Measurements from ENCODE around the gene AIG1. TPM values are rescaled to one million over a fixed set of nuclear protein-coding genes. Genes with fewer than 3 reads are reported as not detected.
"Not testable (repeated sequence)": the region's sequence is repeated elsewhere in the genome, so short reads cannot be mapped to it uniquely, and the experiment has no call there.

AIG1 gene
- total and polyA plus RNA-seq, 4 donors: 32.4 to 72.3 (median 49.3) TPM

DNA sequence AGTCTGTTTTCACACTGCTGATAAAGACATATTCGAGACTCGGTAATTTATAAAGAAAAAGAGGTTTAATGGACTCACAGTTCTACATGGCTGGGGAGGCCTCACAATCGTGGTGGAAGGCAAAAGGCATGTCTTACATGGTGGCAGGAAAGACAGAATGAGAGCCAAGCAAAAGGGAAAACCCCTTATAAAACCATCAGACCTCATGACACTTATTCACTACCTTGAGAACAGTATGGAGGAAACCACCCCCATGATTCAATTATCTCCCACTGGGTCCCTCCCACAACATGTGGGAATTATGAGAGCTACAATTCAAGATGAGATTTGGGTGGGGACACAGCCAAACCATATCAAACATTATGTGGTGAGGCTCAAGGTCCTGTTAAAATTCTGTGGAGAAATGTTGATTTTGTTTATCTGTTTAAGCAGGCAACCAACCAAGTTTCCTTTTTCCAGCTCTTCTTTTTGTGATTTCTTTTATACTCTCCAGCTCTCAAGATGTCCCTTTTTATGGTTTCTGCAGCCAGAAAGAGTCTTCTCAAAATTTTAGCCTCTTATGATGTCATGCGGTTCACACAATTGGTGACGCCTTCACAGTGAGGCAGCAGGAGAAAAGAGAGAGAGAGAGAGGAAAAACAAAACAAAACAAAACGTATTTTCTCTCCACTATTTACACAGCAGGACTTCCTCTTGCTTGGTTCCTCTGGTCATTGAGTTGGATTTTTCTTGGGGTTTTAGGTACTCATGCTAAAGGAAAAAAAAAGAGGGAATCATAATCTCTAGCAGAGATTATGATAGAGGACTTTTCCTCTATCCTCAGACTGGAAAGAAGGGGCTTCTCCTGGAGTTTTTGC lies 18.0 kb downstream of the AIG1 start:
- WGBS, 2 donors: 84 to 86% methylated on average over 6 of the region's 6 CpGs
- Histone ChIP-seq H3K4me1 (ENCODE audit: control insufficient read depth in 1 of 2, insufficient read depth in 2 of 2, low read length in 2 of 2) (no peaks in the 10 kb centered on the region), H3K27me3 (ENCODE audit: control insufficient read depth in 1 of 2, insufficient read depth in 2 of 2, low read length in 1 of 2) (no peaks in the 10 kb centered on the region), H3K27ac (ENCODE audit: low read depth in 1 of 2, low read length in 2 of 2) (no peak overlapping the region), H3K36me3 (ENCODE audit: control insufficient read depth in 1 of 2, insufficient read depth in 2 of 2, low read length in 1 of 2) (no peaks in the 10 kb centered on the region), H3K4me3 (ENCODE audit: low read length in 2 of 2) (no peak overlapping the region), H3K9me3 (ENCODE audit: control insufficient read depth, low read length) (no peaks in the 10 kb centered on the region)
- intact Hi-C loops (cut with DNase I): loop anchor here in 1 of 2 donors (10.0 kb wide), 1 partner anchor 336 kb away; no protein-coding TSS in a partner anchor
- DNase-seq (no peak), ATAC-seq (ENCODE audit: low FRiP score) (no peak)

DNA sequence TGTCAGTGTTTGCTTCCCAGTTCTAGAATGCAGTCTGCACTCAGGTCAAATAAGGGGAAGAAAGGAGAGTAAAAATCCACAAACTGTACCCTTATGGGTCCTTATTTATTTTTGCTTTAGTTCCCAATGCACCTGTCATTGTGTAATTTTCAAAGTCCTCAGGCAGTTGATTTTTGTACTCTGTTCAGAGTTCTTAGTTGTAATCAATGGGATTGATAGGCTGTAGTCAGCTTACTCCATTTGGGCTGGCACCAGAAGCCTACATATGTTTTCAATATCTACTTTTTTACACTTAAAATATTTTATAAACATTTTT lies 18.6 kb downstream of the AIG1 start:
- no peaks in the 10 kb centered on the region for H3K36me3 ChIP-seq (ENCODE audit: control insufficient read depth in 1 of 2, insufficient read depth in 2 of 2, low read length in 1 of 2)
- H3K9me3 ChIP-seq (ENCODE audit: control insufficient read depth, low read length): no peaks in the 10 kb centered on the region
- DNase-seq (no peak), ATAC-seq (ENCODE audit: low FRiP score) (no peak)
- H3K27me3 ChIP-seq (ENCODE audit: control insufficient read depth in 1 of 2, insufficient read depth in 2 of 2, low read length in 1 of 2): no peaks in the 10 kb centered on the region
- no peak overlapping the region for H3K4me3 ChIP-seq (ENCODE audit: low read length in 2 of 2)
- H3K27ac ChIP-seq (ENCODE audit: low read depth in 1 of 2, low read length in 2 of 2): no peak overlapping the region
- intact Hi-C loops (cut with DNase I): loop anchor here in 1 of 2 donors (10.0 kb wide), 1 partner anchor 336 kb away; no protein-coding TSS in a partner anchor
- no peaks in the 10 kb centered on the region for H3K4me1 ChIP-seq (ENCODE audit: control insufficient read depth in 1 of 2, insufficient read depth in 2 of 2, low read length in 2 of 2)

DNA sequence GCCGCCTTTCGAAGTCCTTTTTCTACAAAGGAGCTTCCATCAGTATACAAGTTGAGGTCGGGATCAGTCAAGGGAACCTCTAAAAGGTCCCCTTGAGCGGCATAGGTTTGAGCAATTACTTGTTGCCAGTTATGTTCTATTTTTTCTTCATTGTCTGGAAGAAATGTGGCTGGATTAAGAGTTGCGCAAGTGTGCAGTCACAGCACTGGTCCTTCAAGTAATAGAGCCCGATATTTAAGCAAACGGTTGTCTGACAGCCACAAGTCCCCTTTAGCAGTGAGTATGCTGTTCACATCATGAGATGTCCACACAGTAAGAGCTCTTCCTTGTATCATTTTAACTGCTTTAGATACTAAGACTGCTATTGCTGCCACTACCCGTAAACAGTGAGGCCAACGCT lies 21.6 kb downstream of the AIG1 start:
- 97 to 98% methylated on average over 9 of the region's 9 CpGs for WGBS, 2 donors

DNA sequence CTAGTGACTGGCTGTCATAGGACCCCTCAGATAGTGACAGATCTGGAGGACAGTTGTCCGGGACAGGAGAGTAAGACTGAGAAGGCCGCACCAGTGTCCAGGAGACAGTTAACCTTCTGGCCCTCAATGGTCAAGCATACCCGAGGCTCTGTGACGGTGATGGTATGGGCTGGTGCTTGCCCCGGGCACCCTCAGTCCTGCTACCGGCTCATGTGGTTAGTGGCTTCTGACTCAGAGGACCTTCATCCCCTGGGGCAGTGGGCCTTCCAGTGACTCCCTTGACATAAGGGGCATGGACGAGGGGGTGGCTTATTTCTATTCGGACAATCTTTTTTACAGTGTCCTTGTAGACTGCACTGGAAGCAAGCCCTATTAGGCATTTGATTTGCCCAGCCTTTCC lies 23.3 kb downstream of the AIG1 start:
- DNase-seq; intact Hi-C loops (cut with DNase I); H3K9me3 ChIP-seq (ENCODE audit: control insufficient read depth, low read length); H3K36me3 ChIP-seq (ENCODE audit: control insufficient read depth in 1 of 2, insufficient read depth in 2 of 2, low read length in 1 of 2); H3K4me3 ChIP-seq (ENCODE audit: low read length in 2 of 2); H3K27ac ChIP-seq (ENCODE audit: low read depth in 1 of 2, low read length in 2 of 2); H3K27me3 ChIP-seq (ENCODE audit: control insufficient read depth in 1 of 2, insufficient read depth in 2 of 2, low read length in 1 of 2); H3K4me1 ChIP-seq (ENCODE audit: control insufficient read depth in 1 of 2, insufficient read depth in 2 of 2, low read length in 2 of 2); ATAC-seq (ENCODE audit: low FRiP score): not testable (repeated sequence)
- 97 to 98% methylated on average over 8 of the region's 8 CpGs for WGBS, 2 donors

More for the DNA sequence above, 21.6 kb downstream of the AIG1 start:
- H3K36me3 ChIP-seq (ENCODE audit: control insufficient read depth in 1 of 2, insufficient read depth in 2 of 2, low read length in 1 of 2); H3K4me1 ChIP-seq (ENCODE audit: control insufficient read depth in 1 of 2, insufficient read depth in 2 of 2, low read length in 2 of 2); intact Hi-C loops (cut with DNase I); DNase-seq; H3K4me3 ChIP-seq (ENCODE audit: low read length in 2 of 2); H3K9me3 ChIP-seq (ENCODE audit: control insufficient read depth, low read length); H3K27ac ChIP-seq (ENCODE audit: low read depth in 1 of 2, low read length in 2 of 2); H3K27me3 ChIP-seq (ENCODE audit: control insufficient read depth in 1 of 2, insufficient read depth in 2 of 2, low read length in 1 of 2); ATAC-seq (ENCODE audit: low FRiP score): not testable (repeated sequence)

DNA sequence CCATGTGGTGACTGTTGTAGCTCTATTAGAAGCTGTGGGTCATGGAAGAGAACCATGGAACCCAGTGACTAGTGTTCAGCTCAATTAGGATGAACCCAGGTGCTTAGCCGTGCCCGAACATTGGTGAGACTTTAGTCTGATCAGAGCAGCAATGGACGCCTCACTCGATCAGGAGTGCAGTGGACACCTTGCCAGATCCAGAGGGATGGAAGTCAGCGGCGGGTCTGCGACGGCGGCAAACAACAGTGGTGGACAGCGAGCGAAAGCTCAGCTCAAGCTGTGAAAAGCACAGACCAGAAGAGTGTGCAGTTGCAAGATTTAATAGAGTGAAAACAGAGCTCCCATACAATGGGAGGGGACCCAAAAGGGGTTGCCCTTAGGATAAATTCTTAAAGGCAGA lies 26.6 kb downstream of the AIG1 start:
- ATAC-seq (ENCODE audit: low FRiP score); H3K9me3 ChIP-seq (ENCODE audit: control insufficient read depth, low read length); DNase-seq; H3K4me1 ChIP-seq (ENCODE audit: control insufficient read depth in 1 of 2, insufficient read depth in 2 of 2, low read length in 2 of 2); H3K27me3 ChIP-seq (ENCODE audit: control insufficient read depth in 1 of 2, insufficient read depth in 2 of 2, low read length in 1 of 2); H3K36me3 ChIP-seq (ENCODE audit: control insufficient read depth in 1 of 2, insufficient read depth in 2 of 2, low read length in 1 of 2); H3K27ac ChIP-seq (ENCODE audit: low read depth in 1 of 2, low read length in 2 of 2); H3K4me3 ChIP-seq (ENCODE audit: low read length in 2 of 2); intact Hi-C loops (cut with DNase I): not testable (repeated sequence)
- 97% methylated on average over 11 of the region's 11 CpGs for WGBS, 2 donors

DNA sequence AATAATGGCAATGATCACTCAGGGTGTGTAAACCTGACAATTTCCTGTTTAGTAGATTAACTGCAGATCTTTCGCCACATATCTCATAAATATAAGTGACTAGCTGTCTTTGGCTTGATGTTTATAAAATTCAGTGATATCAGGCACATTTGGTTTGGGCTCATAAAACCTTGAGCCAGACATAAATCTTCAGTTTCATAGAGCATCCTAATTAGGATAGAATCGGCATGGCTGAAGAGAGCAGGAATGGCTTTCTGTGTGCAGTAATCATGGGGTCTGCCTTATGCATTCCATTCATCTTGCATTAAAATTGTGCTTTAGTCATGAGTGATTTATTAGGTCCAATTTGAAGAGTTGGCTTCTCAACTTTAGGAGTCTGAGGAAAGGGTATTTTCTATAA lies 27.2 kb downstream of the AIG1 start:
- 91 to 93% methylated on average over 2 of the region's 2 CpGs for WGBS, 2 donors
- H3K27ac ChIP-seq (ENCODE audit: low read depth in 1 of 2, low read length in 2 of 2): no peak overlapping the region
- no peaks in the 10 kb centered on the region for H3K36me3 ChIP-seq (ENCODE audit: control insufficient read depth in 1 of 2, insufficient read depth in 2 of 2, low read length in 1 of 2)
- no peak for ATAC-seq (ENCODE audit: low FRiP score)
- no peak for DNase-seq
- H3K4me3 ChIP-seq (ENCODE audit: low read length in 2 of 2): no peak overlapping the region
- intact Hi-C loops (cut with DNase I): no loop called here
- no peaks in the 10 kb centered on the region for H3K9me3 ChIP-seq (ENCODE audit: control insufficient read depth, low read length)
- H3K27me3 ChIP-seq (ENCODE audit: control insufficient read depth in 1 of 2, insufficient read depth in 2 of 2, low read length in 1 of 2): no peaks in the 10 kb centered on the region
- H3K4me1 ChIP-seq (ENCODE audit: control insufficient read depth in 1 of 2, insufficient read depth in 2 of 2, low read length in 2 of 2): no peaks in the 10 kb centered on the region

DNA sequence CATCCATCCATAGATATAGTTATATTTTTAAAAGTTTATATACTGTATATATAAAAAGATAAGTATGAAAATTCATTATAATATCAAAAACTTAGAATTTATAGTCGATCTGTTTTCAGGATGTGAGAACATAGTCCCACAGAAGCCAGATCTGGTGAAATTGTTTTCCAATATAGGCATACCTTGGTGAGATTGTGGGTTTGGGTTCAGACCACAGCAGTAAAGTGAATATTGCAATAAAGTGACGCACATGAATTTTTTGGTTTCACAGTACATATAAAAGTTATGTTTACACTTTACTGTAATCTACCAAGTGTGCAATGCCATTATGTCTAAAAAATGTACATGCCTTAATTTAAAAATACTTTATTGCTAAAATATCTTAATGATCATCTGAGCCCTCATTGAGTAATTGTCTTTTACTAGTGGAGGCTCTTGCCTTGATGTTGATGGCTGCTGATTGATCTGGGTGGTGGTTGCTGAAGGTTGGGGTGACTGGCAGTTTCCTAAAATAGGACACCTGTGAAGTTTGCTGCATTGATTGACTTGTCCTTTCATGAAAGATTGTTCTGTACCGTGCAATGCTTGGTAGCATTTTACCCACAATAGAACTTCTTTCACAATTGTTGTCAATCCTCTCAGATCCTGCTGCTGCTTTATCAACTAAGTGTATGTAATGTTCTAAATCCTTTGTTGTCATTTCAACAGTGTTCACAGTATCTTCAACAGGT lies 29.8 kb downstream of the AIG1 start:
- Histone ChIP-seq H3K4me3 (ENCODE audit: low read length in 2 of 2) (no peak overlapping the region), H3K27me3 (ENCODE audit: control insufficient read depth in 1 of 2, insufficient read depth in 2 of 2, low read length in 1 of 2) (no peaks in the 10 kb centered on the region), H3K4me1 (ENCODE audit: control insufficient read depth in 1 of 2, insufficient read depth in 2 of 2, low read length in 2 of 2) (no peaks in the 10 kb centered on the region), H3K36me3 (ENCODE audit: control insufficient read depth in 1 of 2, insufficient read depth in 2 of 2, low read length in 1 of 2) (no peaks in the 10 kb centered on the region), H3K9me3 (ENCODE audit: control insufficient read depth, low read length) (no peaks in the 10 kb centered on the region), H3K27ac (ENCODE audit: low read depth in 1 of 2, low read length in 2 of 2) (no peak overlapping the region)
- no peak for ATAC-seq (ENCODE audit: low FRiP score)
- DNase-seq: no peak
- intact Hi-C loops (cut with DNase I): no loop called here
- WGBS, 2 donors: 93 to 94% methylated on average over 3 of the region's 3 CpGs

DNA sequence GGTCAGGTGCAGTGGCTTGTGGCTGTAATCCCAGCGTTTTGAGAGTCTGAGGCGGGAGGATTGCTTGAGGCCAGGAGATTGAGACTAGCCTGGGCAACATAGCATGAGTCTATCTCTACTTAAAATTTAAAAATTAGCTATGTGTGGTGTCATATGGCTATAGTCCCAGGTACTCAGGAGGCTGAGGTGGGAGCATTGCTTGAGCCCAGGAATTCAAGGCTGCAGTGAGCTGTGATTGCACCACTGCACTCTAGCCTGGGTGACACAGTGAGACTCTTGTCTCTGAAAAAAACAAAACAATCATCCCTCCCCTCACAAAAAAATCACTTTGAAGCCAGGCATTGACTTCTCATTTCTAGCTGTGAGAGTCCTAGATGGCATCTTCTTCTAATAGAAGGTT lies 32.1 kb downstream of the AIG1 start:
- intact Hi-C loops (cut with DNase I): no loop called here

DNA sequence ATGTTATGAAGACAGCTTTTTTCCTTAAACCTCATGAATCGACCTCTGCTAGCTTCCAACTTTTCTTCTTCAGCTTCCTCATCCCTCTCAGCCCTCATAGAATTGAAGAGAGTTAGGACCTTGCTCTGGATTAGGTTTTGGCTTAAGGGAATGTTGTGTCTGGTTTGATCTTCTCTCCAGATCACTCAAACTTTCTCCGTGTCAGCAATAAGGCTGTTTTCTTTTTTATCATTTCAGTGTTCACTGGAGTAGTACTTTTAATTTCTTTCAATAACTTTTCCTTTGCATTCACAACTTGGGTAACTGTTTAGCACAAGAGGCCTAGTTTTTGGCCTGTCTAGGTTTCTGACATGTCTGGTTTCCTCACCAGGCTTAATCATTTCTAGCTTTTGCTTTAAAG lies 32.6 kb downstream of the AIG1 start:
- WGBS, 2 donors: 85 to 89% methylated on average over 2 of the region's 2 CpGs

More for the DNA sequence above, 32.1 kb downstream of the AIG1 start:
- DNase-seq (no peak), ATAC-seq (ENCODE audit: low FRiP score) (no peak)
- H3K27ac ChIP-seq (ENCODE audit: low read depth in 1 of 2, low read length in 2 of 2): no peak overlapping the region
- H3K4me1 ChIP-seq (ENCODE audit: control insufficient read depth in 1 of 2, insufficient read depth in 2 of 2, low read length in 2 of 2): no peaks in the 10 kb centered on the region
- no peaks in the 10 kb centered on the region for H3K36me3 ChIP-seq (ENCODE audit: control insufficient read depth in 1 of 2, insufficient read depth in 2 of 2, low read length in 1 of 2)
- H3K27me3 ChIP-seq (ENCODE audit: control insufficient read depth in 1 of 2, insufficient read depth in 2 of 2, low read length in 1 of 2): no peaks in the 10 kb centered on the region
- no peaks in the 10 kb centered on the region for H3K9me3 ChIP-seq (ENCODE audit: control insufficient read depth, low read length)
- no peak overlapping the region for H3K4me3 ChIP-seq (ENCODE audit: low read length in 2 of 2)
- WGBS, 2 donors: 95 to 98% methylated on average over 2 of the region's 2 CpGs

More for the DNA sequence above, 32.6 kb downstream of the AIG1 start:
- no peaks in the 10 kb centered on the region for H3K27me3 ChIP-seq (ENCODE audit: control insufficient read depth in 1 of 2, insufficient read depth in 2 of 2, low read length in 1 of 2)
- intact Hi-C loops (cut with DNase I): no loop called here
- H3K4me3 ChIP-seq (ENCODE audit: low read length in 2 of 2): no peak overlapping the region
- H3K27ac ChIP-seq (ENCODE audit: low read depth in 1 of 2, low read length in 2 of 2): no peak overlapping the region
- no peak for DNase-seq
- H3K4me1 ChIP-seq (ENCODE audit: control insufficient read depth in 1 of 2, insufficient read depth in 2 of 2, low read length in 2 of 2): no peaks in the 10 kb centered on the region
- H3K36me3 ChIP-seq (ENCODE audit: control insufficient read depth in 1 of 2, insufficient read depth in 2 of 2, low read length in 1 of 2): no peaks in the 10 kb centered on the region
- no peaks in the 10 kb centered on the region for H3K9me3 ChIP-seq (ENCODE audit: control insufficient read depth, low read length)
- no peak for ATAC-seq (ENCODE audit: low FRiP score)
